ENCODE data around the gene COQ8B.

- TF ChIP-seq, protein P1, sequence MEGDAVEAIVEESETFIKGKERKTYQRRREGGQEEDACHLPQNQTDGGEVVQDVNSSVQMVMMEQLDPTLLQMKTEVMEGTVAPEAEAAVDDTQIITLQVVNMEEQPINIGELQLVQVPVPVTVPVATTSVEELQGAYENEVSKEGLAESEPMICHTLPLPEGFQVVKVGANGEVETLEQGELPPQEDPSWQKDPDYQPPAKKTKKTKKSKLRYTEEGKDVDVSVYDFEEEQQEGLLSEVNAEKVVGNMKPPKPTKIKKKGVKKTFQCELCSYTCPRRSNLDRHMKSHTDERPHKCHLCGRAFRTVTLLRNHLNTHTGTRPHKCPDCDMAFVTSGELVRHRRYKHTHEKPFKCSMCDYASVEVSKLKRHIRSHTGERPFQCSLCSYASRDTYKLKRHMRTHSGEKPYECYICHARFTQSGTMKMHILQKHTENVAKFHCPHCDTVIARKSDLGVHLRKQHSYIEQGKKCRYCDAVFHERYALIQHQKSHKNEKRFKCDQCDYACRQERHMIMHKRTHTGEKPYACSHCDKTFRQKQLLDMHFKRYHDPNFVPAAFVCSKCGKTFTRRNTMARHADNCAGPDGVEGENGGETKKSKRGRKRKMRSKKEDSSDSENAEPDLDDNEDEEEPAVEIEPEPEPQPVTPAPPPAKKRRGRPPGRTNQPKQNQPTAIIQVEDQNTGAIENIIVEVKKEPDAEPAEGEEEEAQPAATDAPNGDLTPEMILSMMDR (conservative IDR thresholded peaks at IDR 0.05): no peak
- no peak for TF ChIP-seq EZH2 (IDR thresholded peaks at IDR 0.05; ENCODE audit: low read depth)
Observed at GRCh38 chr19:40752257-40752781, 35.6 kb upstream of the COQ8B start.
